ENCODE measurements around the gene HRH1.

DNA sequence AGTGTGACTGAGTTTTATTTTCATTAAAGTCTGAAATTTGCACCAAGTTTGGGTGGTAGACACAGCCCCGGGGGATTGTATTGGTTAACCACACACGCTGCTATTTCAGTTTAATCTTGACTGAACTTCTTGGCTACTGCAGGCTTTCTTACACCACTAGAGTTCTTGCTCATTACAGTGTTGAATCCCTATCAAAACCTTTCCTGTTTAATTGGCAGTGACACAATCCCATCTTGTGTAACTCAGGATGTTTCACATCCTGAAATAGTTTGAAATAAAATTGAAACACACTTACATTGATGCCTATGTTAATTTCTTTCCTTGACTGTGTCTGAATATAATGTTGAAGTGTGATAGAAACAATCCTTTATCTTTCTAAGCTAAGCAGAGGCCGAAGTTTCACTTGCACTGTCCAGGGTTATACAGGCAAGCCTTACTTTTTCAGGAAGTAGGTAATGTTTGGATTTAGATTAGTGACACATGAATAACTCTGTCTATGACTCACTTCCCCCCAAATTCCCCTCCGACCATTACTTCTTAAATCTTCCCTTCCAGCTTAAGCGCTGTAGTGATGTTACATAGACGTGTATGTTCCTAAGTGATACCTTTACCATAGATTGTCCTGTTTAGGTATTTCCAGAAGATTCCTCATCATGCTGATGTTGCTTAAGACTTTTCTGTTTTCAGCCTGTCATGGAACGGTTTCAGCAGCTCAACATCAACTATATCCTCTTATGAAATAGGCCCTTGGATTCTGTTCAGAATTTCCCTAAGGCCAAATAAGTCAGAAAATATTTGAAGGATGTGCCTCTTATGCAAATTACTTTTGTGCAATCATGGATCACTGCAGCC lies 134.7 kb downstream of the HRH1 start:
- no peak for TF ChIP-seq EZH2 (IDR thresholded peaks at IDR 0.05)
- TF ChIP-seq, protein P1, sequence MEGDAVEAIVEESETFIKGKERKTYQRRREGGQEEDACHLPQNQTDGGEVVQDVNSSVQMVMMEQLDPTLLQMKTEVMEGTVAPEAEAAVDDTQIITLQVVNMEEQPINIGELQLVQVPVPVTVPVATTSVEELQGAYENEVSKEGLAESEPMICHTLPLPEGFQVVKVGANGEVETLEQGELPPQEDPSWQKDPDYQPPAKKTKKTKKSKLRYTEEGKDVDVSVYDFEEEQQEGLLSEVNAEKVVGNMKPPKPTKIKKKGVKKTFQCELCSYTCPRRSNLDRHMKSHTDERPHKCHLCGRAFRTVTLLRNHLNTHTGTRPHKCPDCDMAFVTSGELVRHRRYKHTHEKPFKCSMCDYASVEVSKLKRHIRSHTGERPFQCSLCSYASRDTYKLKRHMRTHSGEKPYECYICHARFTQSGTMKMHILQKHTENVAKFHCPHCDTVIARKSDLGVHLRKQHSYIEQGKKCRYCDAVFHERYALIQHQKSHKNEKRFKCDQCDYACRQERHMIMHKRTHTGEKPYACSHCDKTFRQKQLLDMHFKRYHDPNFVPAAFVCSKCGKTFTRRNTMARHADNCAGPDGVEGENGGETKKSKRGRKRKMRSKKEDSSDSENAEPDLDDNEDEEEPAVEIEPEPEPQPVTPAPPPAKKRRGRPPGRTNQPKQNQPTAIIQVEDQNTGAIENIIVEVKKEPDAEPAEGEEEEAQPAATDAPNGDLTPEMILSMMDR (IDR thresholded peaks at IDR 0.05): no peak
